ENCODE data around the gene VWDE.

- TF ChIP-seq, protein P1, sequence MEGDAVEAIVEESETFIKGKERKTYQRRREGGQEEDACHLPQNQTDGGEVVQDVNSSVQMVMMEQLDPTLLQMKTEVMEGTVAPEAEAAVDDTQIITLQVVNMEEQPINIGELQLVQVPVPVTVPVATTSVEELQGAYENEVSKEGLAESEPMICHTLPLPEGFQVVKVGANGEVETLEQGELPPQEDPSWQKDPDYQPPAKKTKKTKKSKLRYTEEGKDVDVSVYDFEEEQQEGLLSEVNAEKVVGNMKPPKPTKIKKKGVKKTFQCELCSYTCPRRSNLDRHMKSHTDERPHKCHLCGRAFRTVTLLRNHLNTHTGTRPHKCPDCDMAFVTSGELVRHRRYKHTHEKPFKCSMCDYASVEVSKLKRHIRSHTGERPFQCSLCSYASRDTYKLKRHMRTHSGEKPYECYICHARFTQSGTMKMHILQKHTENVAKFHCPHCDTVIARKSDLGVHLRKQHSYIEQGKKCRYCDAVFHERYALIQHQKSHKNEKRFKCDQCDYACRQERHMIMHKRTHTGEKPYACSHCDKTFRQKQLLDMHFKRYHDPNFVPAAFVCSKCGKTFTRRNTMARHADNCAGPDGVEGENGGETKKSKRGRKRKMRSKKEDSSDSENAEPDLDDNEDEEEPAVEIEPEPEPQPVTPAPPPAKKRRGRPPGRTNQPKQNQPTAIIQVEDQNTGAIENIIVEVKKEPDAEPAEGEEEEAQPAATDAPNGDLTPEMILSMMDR (IDR thresholded peaks at IDR 0.05), result no peak
- no peak for TF ChIP-seq EZH2phosphoT487 (IDR thresholded peaks at IDR 0.05)
Measured at GRCh38 chr7:12320241-12320986, 83.3 kb downstream of the VWDE start.

Data from neural progenitor cell (in vitro differentiated cells).